WTC11 (cell line): ENCODE data around the gene COL4A2. TPM values are rescaled to one million over a fixed set of nuclear protein-coding genes. Genes with fewer than 3 reads are reported as not detected.

Experiments
- ATAC-seq: fragments of 200-7000 bp; cut with Tn5 transposase; 2 replicates; pipeline ENCODE4 v1.10.0; 2021; ENCODE audit warnings: mild to moderate bottlenecking, moderate library complexity
- CTCF ChIA-PET: fragments of 300-600 bp; sonication (Branson Sonifier 250); formaldehyde crosslinking; loops from one replicate; lab custom pipeline; 2021; ENCODE audit warnings: antibody characterized with exemption; lab: Charles Lee
- POLR2A ChIA-PET: fragments of 350-600 bp; sonication (Branson Sonifier 250); formaldehyde crosslinking; loops from one replicate; lab custom pipeline; 2021; ENCODE audit warnings: antibody characterized with exemption; lab: Charles Lee
- DNase-seq: peaks from one replicate; pipeline ENCODE4 v3.0.0; 2021; ENCODE audit warnings: low spot score
- H3K27ac Mint-ChIP-seq: 2 replicates; pipeline ENCODE4 v1.8.0; 2021; ENCODE audit warnings: mixed read lengths
- H3K27me3 Mint-ChIP-seq: 2 replicates; pipeline ENCODE4 v1.8.0; 2021; ENCODE audit warnings: low read depth, mild to moderate bottlenecking, moderate library complexity, mixed read lengths
- H3K36me3 Mint-ChIP-seq: 2 replicates; pipeline ENCODE4 v1.8.0; 2021; ENCODE audit warnings: mixed read lengths
- H3K4me1 Mint-ChIP-seq: 2 replicates; pipeline ENCODE4 v1.8.0; 2022; ENCODE audit warnings: mixed read lengths
- H3K4me3 Mint-ChIP-seq: 2 replicates; pipeline ENCODE4 v1.8.0; 2021; ENCODE audit warnings: mild to moderate bottlenecking, moderate library complexity, mixed read lengths
- H3K9me3 Mint-ChIP-seq: 2 replicates; pipeline ENCODE4 v1.8.0; 2021; ENCODE audit warnings: mixed read lengths
- ATF2 ChIP-seq: sonication (generic); formaldehyde crosslinking; IDR thresholded peaks from 2 replicates; pipeline ENCODE4 v1.8.1; 2022; ENCODE audit warnings: low read depth, missing genetic modification reagents, borderline replicate concordance
- CREM ChIP-seq: sonication (generic); formaldehyde crosslinking; IDR thresholded peaks from 2 replicates; pipeline ENCODE4 v1.8.1; 2022; ENCODE audit warnings: mild to moderate bottlenecking, missing genetic modification reagents, moderate library complexity
- E2F1 ChIP-seq: sonication (generic); formaldehyde crosslinking; IDR thresholded peaks from 2 replicates; pipeline ENCODE4 v1.8.0; 2022; ENCODE audit warnings: mild to moderate bottlenecking, missing genetic modification reagents
- ERG ChIP-seq: fragments of 250-450 bp; sonication (Bioruptor Pico); IDR thresholded peaks from 2 replicates; pipeline ENCODE4 v1.8.0; 2021; ENCODE audit warnings: mild to moderate bottlenecking
- ESRRA ChIP-seq: sonication (generic); formaldehyde crosslinking; IDR thresholded peaks from 2 replicates; pipeline ENCODE4 v1.8.1; 2022; ENCODE audit warnings: mild to moderate bottlenecking, missing genetic modification reagents, borderline replicate concordance
- ETV6 ChIP-seq: sonication (generic); formaldehyde crosslinking; IDR thresholded peaks from 2 replicates; pipeline ENCODE4 v1.8.1; 2022; ENCODE audit warnings: mild to moderate bottlenecking, missing genetic modification reagents
- GABPB1 ChIP-seq: sonication (generic); formaldehyde crosslinking; IDR thresholded peaks from 2 replicates; pipeline ENCODE4 v1.8.1; 2023; ENCODE audit warnings: mild to moderate bottlenecking, missing genetic modification reagents
- GTF2I ChIP-seq: fragments of 250-450 bp; sonication (Bioruptor Pico); conservative IDR thresholded peaks from 2 replicates; pipeline ENCODE4 v1.4.0; 2021; ENCODE audit warnings: mild to moderate bottlenecking
- IRF1 ChIP-seq: sonication (generic); formaldehyde crosslinking; IDR thresholded peaks from 2 replicates; pipeline ENCODE4 v1.8.0; 2023; ENCODE audit warnings: missing genetic modification reagents
- MYBL2 ChIP-seq: sonication (generic); formaldehyde crosslinking; IDR thresholded peaks from 2 replicates; pipeline ENCODE4 v1.8.1; 2023; ENCODE audit warnings: mild to moderate bottlenecking, moderate library complexity, missing genetic modification reagents
- NFATC4 ChIP-seq: fragments of 250-450 bp; sonication (Bioruptor Pico); IDR thresholded peaks from 2 replicates; pipeline ENCODE4 v1.9.0; 2021; ENCODE audit warnings: mild to moderate bottlenecking
- NR2C2 ChIP-seq: sonication (generic); formaldehyde crosslinking; IDR thresholded peaks from 2 replicates; pipeline ENCODE4 v1.8.0; 2022; ENCODE audit warnings: mild to moderate bottlenecking, missing genetic modification reagents
- NR3C1 ChIP-seq: sonication (generic); formaldehyde crosslinking; conservative IDR thresholded peaks from 2 replicates; pipeline ENCODE4 v1.8.1; 2023; ENCODE audit warnings: low read depth, mild to moderate bottlenecking, missing genetic modification reagents
- OVOL2 ChIP-seq: fragments of 250-450 bp; sonication (Bioruptor Pico); IDR thresholded peaks from 2 replicates; pipeline ENCODE4 v1.9.0; 2021; ENCODE audit warnings: mild to moderate bottlenecking, borderline replicate concordance
- SP1 ChIP-seq: sonication (generic); formaldehyde crosslinking; conservative IDR thresholded peaks from 2 replicates; pipeline ENCODE4 v1.8.1; 2022; ENCODE audit warnings: missing genetic modification reagents
- TEAD1 ChIP-seq: sonication (generic); formaldehyde crosslinking; IDR thresholded peaks from 2 replicates; pipeline ENCODE4 v1.8.0; 2022; ENCODE audit warnings: mild to moderate bottlenecking, missing genetic modification reagents
- TP53 ChIP-seq: sonication (generic); formaldehyde crosslinking; IDR thresholded peaks from 2 replicates; pipeline ENCODE4 v1.8.1; 2023; ENCODE audit warnings: mild to moderate bottlenecking, missing genetic modification reagents
- USF1 ChIP-seq: sonication (generic); formaldehyde crosslinking; IDR thresholded peaks from 2 replicates; pipeline ENCODE4 v1.8.0; 2022; ENCODE audit warnings: mild to moderate bottlenecking, missing genetic modification reagents
- ZBTB21 ChIP-seq: sonication (generic); formaldehyde crosslinking; IDR thresholded peaks from 2 replicates; pipeline ENCODE4 v1.8.1; 2023; ENCODE audit warnings: mild to moderate bottlenecking, missing genetic modification reagents, borderline replicate concordance
- ZNF121 ChIP-seq: sonication (generic); formaldehyde crosslinking; IDR thresholded peaks from 2 replicates; pipeline ENCODE4 v1.8.0; 2023; ENCODE audit warnings: missing genetic modification reagents
- ZNF138 ChIP-seq: sonication (generic); formaldehyde crosslinking; conservative IDR thresholded peaks from 2 replicates; pipeline ENCODE4 v1.8.1; 2022; ENCODE audit warnings: mild to moderate bottlenecking, moderate library complexity, missing genetic modification reagents
- ZNF263 ChIP-seq: sonication (generic); formaldehyde crosslinking; IDR thresholded peaks from 2 replicates; pipeline ENCODE4 v1.8.1; 2022; ENCODE audit warnings: low read depth, mild to moderate bottlenecking, moderate library complexity, missing genetic modification reagents
- ZNF317 ChIP-seq: sonication (generic); formaldehyde crosslinking; IDR thresholded peaks from 2 replicates; pipeline ENCODE4 v1.8.1; 2023; ENCODE audit warnings: low read depth, mild to moderate bottlenecking, moderate library complexity, missing genetic modification reagents, borderline replicate concordance
- ZNF416 ChIP-seq: fragments of 250-450 bp; sonication (Bioruptor Pico); IDR thresholded peaks from 2 replicates; pipeline ENCODE4 v1.9.0; 2021; ENCODE audit warnings: mild to moderate bottlenecking, inconsistent platforms
- ZNF423 ChIP-seq: fragments of 250-450 bp; sonication (Bioruptor Pico); IDR thresholded peaks from 2 replicates; pipeline ENCODE4 v2.1.2; 2022; ENCODE audit warnings: mild to moderate bottlenecking, moderate library complexity
- total RNA-seq: library from RNA; stranded (reverse); gene quantifications from 3 replicates; pipeline ENCODE4 v1.2.3, GENCODE V29; 2021
- TF ChIP-seq, protein P1 (sequence below): sonication (generic); formaldehyde crosslinking; IDR thresholded peaks from 2 replicates; pipeline ENCODE4 v1.8.1; 2022; ENCODE audit warnings: missing genetic modification reagents, borderline replicate concordance
- TF ChIP-seq, protein P2 (sequence below): sonication (generic); formaldehyde crosslinking; IDR thresholded peaks from 2 replicates; pipeline ENCODE4 v1.8.1; 2023; ENCODE audit warnings: mild to moderate bottlenecking, missing genetic modification reagents
- TF ChIP-seq, protein P3 (sequence below): fragments of 250-450 bp; sonication (Bioruptor Pico); IDR thresholded peaks from 2 replicates; pipeline ENCODE4 v1.9.0; 2021; ENCODE audit warnings: moderate library complexity, mild to moderate bottlenecking, inconsistent platforms, borderline replicate concordance

COL4A2 gene
- total RNA-seq, 1 experiment from 2014 or later = 109 TPM

DNA sequence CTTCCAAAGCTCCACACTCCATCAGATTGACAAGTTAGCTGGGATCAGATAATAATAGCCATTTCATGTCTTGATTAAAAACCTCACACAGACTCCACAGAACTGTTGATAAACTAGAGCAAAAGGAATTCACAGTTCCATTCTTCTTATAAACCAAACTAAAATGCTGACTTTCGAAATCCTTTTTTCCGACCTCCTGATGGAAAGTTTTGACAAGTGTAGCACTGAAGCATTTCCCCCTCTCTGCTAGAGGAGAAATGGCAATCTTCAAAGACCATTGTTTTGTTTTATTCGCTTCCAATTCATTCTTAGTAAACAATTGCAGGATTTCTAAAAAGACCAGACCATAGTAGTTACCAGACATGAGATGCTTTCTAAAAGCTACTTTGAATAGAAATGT lies 58.8 kb downstream of the COL4A2 start:
- DNase-seq (no peak), ATAC-seq (no peak)
- H3K36me3 Mint-ChIP-seq = no peaks in the 10 kb centered on the region
- CTCF ChIA-PET = interaction anchor here (4.3 kb wide), 1 partner anchor 11 kb away, joined by 33 read pairs; no protein-coding TSS in a partner anchor
- POLR2A ChIA-PET = no interaction called here
- no peak for TF ChIP-seq ZNF317
- TF ChIP-seq USF1 (CRISPR knock-in tag) = no peak
- TF ChIP-seq CREM = no peak
- TF ChIP-seq ZNF416 (CRISPR knock-in tag) = no peak
- TF ChIP-seq TP53 (CRISPR knock-in tag) = no peak
- TF ChIP-seq ZNF423 (CRISPR knock-in tag) = no peak
- TF ChIP-seq ERG (CRISPR knock-in tag) = no peak
- TF ChIP-seq, protein P1, sequence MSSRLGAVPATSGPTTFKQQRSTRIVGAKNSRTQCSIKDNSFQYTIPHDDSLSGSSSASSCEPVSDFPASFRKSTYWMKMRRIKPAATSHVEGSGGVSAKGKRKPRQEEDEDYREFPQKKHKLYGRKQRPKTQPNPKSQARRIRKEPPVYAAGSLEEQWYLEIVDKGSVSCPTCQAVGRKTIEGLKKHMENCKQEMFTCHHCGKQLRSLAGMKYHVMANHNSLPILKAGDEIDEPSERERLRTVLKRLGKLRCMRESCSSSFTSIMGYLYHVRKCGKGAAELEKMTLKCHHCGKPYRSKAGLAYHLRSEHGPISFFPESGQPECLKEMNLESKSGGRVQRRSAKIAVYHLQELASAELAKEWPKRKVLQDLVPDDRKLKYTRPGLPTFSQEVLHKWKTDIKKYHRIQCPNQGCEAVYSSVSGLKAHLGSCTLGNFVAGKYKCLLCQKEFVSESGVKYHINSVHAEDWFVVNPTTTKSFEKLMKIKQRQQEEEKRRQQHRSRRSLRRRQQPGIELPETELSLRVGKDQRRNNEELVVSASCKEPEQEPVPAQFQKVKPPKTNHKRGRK = no peak
- TF ChIP-seq TEAD1 (CRISPR knock-in tag) = no peak
- TF ChIP-seq IRF1 = no peak
- no peak for TF ChIP-seq ZNF263 (CRISPR knock-in tag)
- no peak for TF ChIP-seq NR3C1 (CRISPR knock-in tag)
- no peak for TF ChIP-seq ETV6 (CRISPR knock-in tag)
- TF ChIP-seq OVOL2 (CRISPR knock-in tag) = no peak
- TF ChIP-seq, all 79 proteins: peak for 0
- Mint-ChIP-seq H3K27me3 (no peaks in the 10 kb centered on the region), H3K4me1 (peaks cover 2% of the 10 kb centered on the region; the same call in 1 of the 2 replicates), H3K27ac (no peak overlapping the region; the same call in 1 of the 2 replicates), H3K4me3 (no peak overlapping the region), H3K9me3 (no peaks in the 10 kb centered on the region)

- H3K36me3 Mint-ChIP-seq = no peaks in the 10 kb centered on the region
- TF ChIP-seq SP1 (CRISPR knock-in tag) (no peak), GABPB1 (no peak), ATF2 (no peak), NR2C2 (CRISPR knock-in tag) (no peak), ESRRA (no peak), NFATC4 (CRISPR knock-in tag) (no peak), ZNF263 (CRISPR knock-in tag) (no peak), E2F1 (CRISPR knock-in tag) (no peak), ZNF317 (no peak), ZNF138 (CRISPR knock-in tag) (no peak), ZNF423 (CRISPR knock-in tag) (no peak), MYBL2 (CRISPR knock-in tag) (no peak), ZBTB21 (CRISPR knock-in tag) (no peak), ZNF416 (CRISPR knock-in tag) (no peak), TEAD1 (CRISPR knock-in tag) (no peak), GTF2I (CRISPR knock-in tag) (no peak), ZNF121 (no peak)
- TF ChIP-seq, protein P2, sequence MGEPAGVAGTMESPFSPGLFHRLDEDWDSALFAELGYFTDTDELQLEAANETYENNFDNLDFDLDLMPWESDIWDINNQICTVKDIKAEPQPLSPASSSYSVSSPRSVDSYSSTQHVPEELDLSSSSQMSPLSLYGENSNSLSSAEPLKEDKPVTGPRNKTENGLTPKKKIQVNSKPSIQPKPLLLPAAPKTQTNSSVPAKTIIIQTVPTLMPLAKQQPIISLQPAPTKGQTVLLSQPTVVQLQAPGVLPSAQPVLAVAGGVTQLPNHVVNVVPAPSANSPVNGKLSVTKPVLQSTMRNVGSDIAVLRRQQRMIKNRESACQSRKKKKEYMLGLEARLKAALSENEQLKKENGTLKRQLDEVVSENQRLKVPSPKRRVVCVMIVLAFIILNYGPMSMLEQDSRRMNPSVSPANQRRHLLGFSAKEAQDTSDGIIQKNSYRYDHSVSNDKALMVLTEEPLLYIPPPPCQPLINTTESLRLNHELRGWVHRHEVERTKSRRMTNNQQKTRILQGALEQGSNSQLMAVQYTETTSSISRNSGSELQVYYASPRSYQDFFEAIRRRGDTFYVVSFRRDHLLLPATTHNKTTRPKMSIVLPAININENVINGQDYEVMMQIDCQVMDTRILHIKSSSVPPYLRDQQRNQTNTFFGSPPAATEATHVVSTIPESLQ (CRISPR knock-in tag) = no peak
- TF ChIP-seq, protein P3, sequence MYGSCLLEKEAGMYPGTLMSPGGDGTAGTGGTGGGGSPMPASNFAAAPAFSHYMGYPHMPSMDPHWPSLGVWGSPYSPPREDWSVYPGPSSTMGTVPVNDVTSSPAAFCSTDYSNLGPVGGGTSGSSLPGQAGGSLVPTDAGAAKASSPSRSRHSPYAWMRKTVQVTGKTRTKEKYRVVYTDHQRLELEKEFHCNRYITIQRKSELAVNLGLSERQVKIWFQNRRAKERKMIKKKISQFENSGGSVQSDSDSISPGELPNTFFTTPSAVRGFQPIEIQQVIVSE (CRISPR knock-in tag) = no peak
- DNase-seq (no peak), ATAC-seq (no peak)
- H3K4me1 Mint-ChIP-seq = peaks cover 5% of the 10 kb centered on the region; the same call in 1 of the 2 replicates
- no peaks in the 10 kb centered on the region for H3K27me3 Mint-ChIP-seq
- ChIA-PET CTCF (no interaction called here), POLR2A (no interaction called here)
- H3K4me3 Mint-ChIP-seq = no peak overlapping the region
- H3K27ac Mint-ChIP-seq = no peak overlapping the region
- no peaks in the 10 kb centered on the region for H3K9me3 Mint-ChIP-seq
Observed at GRCh38 chr13:110366733-110367132, 59.6 kb downstream of the COL4A2 start.
